ENCODE measurements around the gene OLA1. TPM values are rescaled to one million over a fixed set of nuclear protein-coding genes. Genes with fewer than 3 reads are reported as not detected.
A peak's percentile ranks its signal among the peaks of the same experiment; 100 is the strongest.

OLA1 gene
- total RNA-seq, 1 experiment from 2014 or later, result 124 TPM

- CTCF ChIA-PET, result no interaction called here
- intact Hi-C loops (cut with micrococcal nuclease; ENCODE audit: unreplicated experiment), result loop anchor here (2.0 kb wide), 1 partner anchor 73 kb away; no protein-coding TSS in a partner anchor
Measured at GRCh38 chr2:174039551-174040416, 208.5 kb downstream of the OLA1 start.

GRCh38 chr2:174038462-174038861 is 209.9 kb downstream of the OLA1 start:
- H3K27me3 Mint-ChIP-seq (ENCODE audit: unreplicated experiment), result no peaks in the 10 kb centered on the region
- CTCF ChIA-PET, result interaction anchor here (1.3 kb wide), 1 partner anchor 13 kb away, joined by 4 read pairs; no protein-coding TSS in a partner anchor
- no peak overlapping the region for H3K4me3 Mint-ChIP-seq (ENCODE audit: low read depth, unreplicated experiment)
- intact Hi-C loops (cut with micrococcal nuclease; ENCODE audit: unreplicated experiment), result no loop called here
- peaks cover 3% of the 10 kb centered on the region for H3K9me3 Mint-ChIP-seq (ENCODE audit: low read depth, unreplicated experiment)
- peaks cover 40% of the 10 kb centered on the region for H3K4me1 Mint-ChIP-seq (ENCODE audit: low read depth, unreplicated experiment)
- TF ChIP-seq, protein P1, sequence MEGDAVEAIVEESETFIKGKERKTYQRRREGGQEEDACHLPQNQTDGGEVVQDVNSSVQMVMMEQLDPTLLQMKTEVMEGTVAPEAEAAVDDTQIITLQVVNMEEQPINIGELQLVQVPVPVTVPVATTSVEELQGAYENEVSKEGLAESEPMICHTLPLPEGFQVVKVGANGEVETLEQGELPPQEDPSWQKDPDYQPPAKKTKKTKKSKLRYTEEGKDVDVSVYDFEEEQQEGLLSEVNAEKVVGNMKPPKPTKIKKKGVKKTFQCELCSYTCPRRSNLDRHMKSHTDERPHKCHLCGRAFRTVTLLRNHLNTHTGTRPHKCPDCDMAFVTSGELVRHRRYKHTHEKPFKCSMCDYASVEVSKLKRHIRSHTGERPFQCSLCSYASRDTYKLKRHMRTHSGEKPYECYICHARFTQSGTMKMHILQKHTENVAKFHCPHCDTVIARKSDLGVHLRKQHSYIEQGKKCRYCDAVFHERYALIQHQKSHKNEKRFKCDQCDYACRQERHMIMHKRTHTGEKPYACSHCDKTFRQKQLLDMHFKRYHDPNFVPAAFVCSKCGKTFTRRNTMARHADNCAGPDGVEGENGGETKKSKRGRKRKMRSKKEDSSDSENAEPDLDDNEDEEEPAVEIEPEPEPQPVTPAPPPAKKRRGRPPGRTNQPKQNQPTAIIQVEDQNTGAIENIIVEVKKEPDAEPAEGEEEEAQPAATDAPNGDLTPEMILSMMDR (IDR thresholded peaks at IDR 0.05; ENCODE audit: unreplicated experiment), result no peak
- H3K27ac Mint-ChIP-seq (ENCODE audit: unreplicated experiment), result peak overlapping the region; percentile 67
- DNase-seq, result no peak
- H3K36me3 Mint-ChIP-seq (ENCODE audit: insufficient read depth, unreplicated experiment), result no peaks in the 10 kb centered on the region
- BruUV-seq (replicated peaks), result no TSS peak

More at GRCh38 chr2:174039551-174040416, 208.5 kb downstream of the OLA1 start:
- TF ChIP-seq, protein P1 (IDR thresholded peaks at IDR 0.05; ENCODE audit: unreplicated experiment), result peak; percentile 88
- Mint-ChIP-seq H3K9me3 (ENCODE audit: low read depth, unreplicated experiment) (no peaks in the 10 kb centered on the region), H3K27me3 (ENCODE audit: unreplicated experiment) (no peaks in the 10 kb centered on the region), H3K36me3 (ENCODE audit: insufficient read depth, unreplicated experiment) (no peaks in the 10 kb centered on the region), H3K4me1 (ENCODE audit: low read depth, unreplicated experiment) (peaks cover 32% of the 10 kb centered on the region), H3K4me3 (ENCODE audit: low read depth, unreplicated experiment) (no peak overlapping the region), H3K27ac (ENCODE audit: unreplicated experiment) (peak overlapping the region; percentile 67)
- peak; percentile 90 for DNase-seq
- BruUV-seq (replicated peaks), result no TSS peak

DNA sequence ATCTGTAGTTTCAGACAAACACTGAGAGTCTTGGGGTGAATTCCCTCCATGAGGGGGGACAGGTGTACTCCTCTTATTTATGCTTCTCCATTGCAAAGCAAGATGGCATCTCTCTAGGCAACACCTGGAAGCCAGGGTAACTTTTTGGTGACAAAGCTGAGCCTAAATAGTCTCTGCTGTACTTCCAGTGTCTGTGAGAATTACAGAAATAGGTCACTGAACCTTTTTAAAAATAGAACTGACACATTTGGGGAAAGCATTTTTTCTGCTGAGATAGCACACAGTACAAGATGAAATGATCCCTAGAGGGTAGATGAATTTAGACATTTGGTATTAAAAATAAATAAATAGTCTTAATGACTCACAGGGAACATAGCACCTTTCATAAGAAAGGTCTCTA is 211.5 kb downstream of the OLA1 start:
- BruUV-seq (replicated peaks), result no TSS peak
- peaks cover 57% of the 10 kb centered on the region for H3K4me1 Mint-ChIP-seq (ENCODE audit: low read depth, unreplicated experiment)

GRCh38 chr2:174035981-174036742 is 212.2 kb downstream of the OLA1 start:
- TF ChIP-seq, protein P1 (IDR thresholded peaks at IDR 0.05; ENCODE audit: unreplicated experiment), result no peak
- Mint-ChIP-seq H3K27ac (ENCODE audit: unreplicated experiment) (no peak overlapping the region), H3K4me3 (ENCODE audit: low read depth, unreplicated experiment) (no peak overlapping the region), H3K27me3 (ENCODE audit: unreplicated experiment) (no peaks in the 10 kb centered on the region), H3K36me3 (ENCODE audit: insufficient read depth, unreplicated experiment) (no peaks in the 10 kb centered on the region), H3K4me1 (ENCODE audit: low read depth, unreplicated experiment) (peaks cover 63% of the 10 kb centered on the region), H3K9me3 (ENCODE audit: low read depth, unreplicated experiment) (peaks cover 3% of the 10 kb centered on the region)
- intact Hi-C loops (cut with micrococcal nuclease; ENCODE audit: unreplicated experiment), result no loop called here
- DNase-seq, result no peak
- CTCF ChIA-PET, result no interaction called here
- no TSS peak for BruUV-seq (replicated peaks)

More for the DNA sequence above, 211.5 kb downstream of the OLA1 start:
- CTCF ChIA-PET, result no interaction called here
- H3K36me3 Mint-ChIP-seq (ENCODE audit: insufficient read depth, unreplicated experiment), result no peaks in the 10 kb centered on the region
- intact Hi-C loops (cut with micrococcal nuclease; ENCODE audit: unreplicated experiment), result no loop called here
- H3K27me3 Mint-ChIP-seq (ENCODE audit: unreplicated experiment), result no peaks in the 10 kb centered on the region
- no peak overlapping the region for H3K27ac Mint-ChIP-seq (ENCODE audit: unreplicated experiment)
- no peak for DNase-seq
- peaks cover 3% of the 10 kb centered on the region for H3K9me3 Mint-ChIP-seq (ENCODE audit: low read depth, unreplicated experiment)
- TF ChIP-seq, protein P1 (IDR thresholded peaks at IDR 0.05; ENCODE audit: unreplicated experiment), result no peak
- H3K4me3 Mint-ChIP-seq (ENCODE audit: low read depth, unreplicated experiment), result no peak overlapping the region

Data from Calu3 (cell line).